HCT116 (cell line): Measurements from ENCODE around the gene INPP5J. TPM values are rescaled to one million over a fixed set of nuclear protein-coding genes. Genes with fewer than 3 reads are reported as not detected.

ENCODE experiments used
- ATAC-seq: fragments of 200-7000 bp; cut with Tn5 transposase; 2 replicates; pipeline ENCODE4 v1.9.1; 2020; ENCODE audit warnings: mild to moderate bottlenecking, moderate library complexity
- BruUV-seq: library from RNA; stranded (reverse); fragments of 400-500 nt; replicated peaks from 2 replicates; lab custom pipeline; 2021; lab: Mats Ljungman, UMichigan
- CTCF ChIA-PET: fragments of 300-600 bp; sonication (Branson Sonifier 250); formaldehyde crosslinking; loops from one replicate; lab custom pipeline; 2021; ENCODE audit warnings: antibody characterized with exemption; lab: Charles Lee
- POLR2A ChIA-PET: fragments of 300-600, 350-600 bp; sonication (Branson Sonifier 250); formaldehyde crosslinking; loops from one replicate; lab custom pipeline; 2021; ENCODE audit warnings: antibody characterized with exemption; lab: Charles Lee
- RAD21 ChIA-PET, 2 experiments: fragments of 300-600 bp; sonication (Branson Sonifier 250); formaldehyde crosslinking; loops; one replicate each; lab custom pipeline; 2023; ENCODE audit warnings: low total read pairs in 2 of 2; ENCODE audit not compliant: uncharacterized antibody in 2 of 2, unreplicated experiment in 2 of 2, low non-redundant PET in 1 of 2; lab: Charles Lee
- DNase-seq: peaks from one replicate; pipeline ENCODE4 v3.0.0-alpha.2; 2010; ENCODE audit warnings: low read depth, low spot score
- H2AFZ ChIP-seq: fragments of 200-600 bp; shearing (Covaris generic), sonication (generic); 2 replicates; pipeline ENCODE4 v1.6.1; 2017; ENCODE audit warnings: low read depth, mixed run types, mixed read lengths, antibody characterized with exemption, low read length; ENCODE audit not compliant: poor library complexity, severe bottlenecking
- H3K27ac ChIP-seq: 2 replicates; pipeline ENCODE4 v1.5.1; 2012; ENCODE audit warnings: low read depth, low read length
- H3K27me3 ChIP-seq: fragments of 200-600 bp; sonication (generic); 2 replicates; pipeline ENCODE4 v1.6.1; 2016; ENCODE audit warnings: mixed run types, low read length, mixed read lengths; ENCODE audit not compliant: insufficient read depth
- H3K36me3 ChIP-seq, 2 experiments: fragments of 200-500 bp in 1 of 2; fragments of 200-600 bp in 1 of 2; sonication (Bioruptor generic) in 1 of 2; sonication (generic) in 1 of 2; 2 replicates each; pipeline versions ENCODE4 v1.5.1 to v1.6.1; 2014 to 2016; ENCODE audit warnings: low read length in 2 of 2, inconsistent platforms in 1 of 2, mixed read lengths in 1 of 2, mixed run types in 1 of 2; ENCODE audit not compliant: insufficient read depth in 2 of 2, control insufficient read depth in 1 of 2
- H3K4me1 ChIP-seq, 2 experiments: fragments of 200-600 bp in 1 of 2; sonication (generic) in 1 of 2; 2 replicates each; pipeline versions ENCODE4 v1.5.1 to v1.6.1; 2012 to 2017; ENCODE audit warnings: low read length in 2 of 2, inconsistent platforms in 1 of 2, mild to moderate bottlenecking in 1 of 2, mixed read lengths in 1 of 2, mixed run types in 1 of 2, moderate library complexity in 1 of 2; ENCODE audit not compliant: insufficient read depth in 2 of 2, control insufficient read depth in 1 of 2
- H3K4me2 ChIP-seq: fragments of 200-600 bp; sonication (generic); 2 replicates; pipeline ENCODE4 v1.6.1; 2017; ENCODE audit warnings: mixed run types, low read length, mixed read lengths
- H3K4me3 ChIP-seq, 2 experiments: fragments of 200-600 bp in 1 of 2; sonication (generic) in 1 of 2; replicated peaks in 1 of 2; 2 replicates each; pipeline ENCODE4 v1.5.1; 2011 to 2016; ENCODE audit warnings: low read length in 2 of 2, control low read depth in 1 of 2, low read depth in 1 of 2, mild to moderate bottlenecking in 1 of 2, mixed read lengths in 1 of 2, mixed run types in 1 of 2
- H3K79me2 ChIP-seq: fragments of 200-600 bp; sonication (generic); 2 replicates; pipeline ENCODE4 v1.6.1; 2017; ENCODE audit warnings: mild to moderate bottlenecking, mixed run types, low read length, moderate library complexity, mixed read lengths; ENCODE audit not compliant: insufficient read depth
- H3K9ac ChIP-seq: fragments of 200-600 bp; sonication (generic); 2 replicates; pipeline ENCODE4 v1.6.1; 2016; ENCODE audit warnings: low read length, mixed read lengths
- H3K9me2 ChIP-seq: fragments of 200-600 bp; sonication (generic), shearing (Covaris generic); 2 replicates; pipeline ENCODE4 v1.6.1; 2017; ENCODE audit warnings: mixed run types, mild to moderate bottlenecking, moderate library complexity; ENCODE audit not compliant: insufficient read depth
- H3K9me3 ChIP-seq, 2 experiments: fragments of 200-500 bp in 1 of 2; fragments of 200-600 bp in 1 of 2; sonication (Bioruptor generic) in 1 of 2; sonication (generic) in 1 of 2; 2 replicates each; pipeline ENCODE4 v1.6.1; 2014 to 2017; ENCODE audit warnings: low read length in 2 of 2, mixed read lengths in 2 of 2, inconsistent platforms in 1 of 2, low read depth in 1 of 2, mild to moderate bottlenecking in 1 of 2, mixed run types in 1 of 2, moderate library complexity in 1 of 2; ENCODE audit not compliant: control insufficient read depth in 1 of 2, insufficient read depth in 1 of 2
- H4K20me1 ChIP-seq: fragments of 200-600 bp; sonication (generic), shearing (Covaris generic); 2 replicates; pipeline ENCODE4 v1.6.1; 2017; ENCODE audit warnings: mixed run types, mild to moderate bottlenecking, moderate library complexity; ENCODE audit not compliant: insufficient read depth
- ATF3 ChIP-seq: IDR thresholded peaks from 2 replicates; pipeline ENCODE4 v1.6.1; 2012
- CEBPB ChIP-seq: IDR thresholded peaks from 2 replicates; pipeline ENCODE4 v1.6.1; 2012; ENCODE audit warnings: low read depth
- FOSL1 ChIP-seq: IDR thresholded peaks from 2 replicates; pipeline ENCODE4 v1.6.1; 2012; ENCODE audit warnings: low read depth
- JUND ChIP-seq: IDR thresholded peaks from 2 replicates; pipeline ENCODE4 v1.6.1; 2012
- POLR2A ChIP-seq: IDR thresholded peaks from 2 replicates; pipeline ENCODE4 v1.7.0; 2011; ENCODE audit warnings: borderline replicate concordance; ENCODE audit not compliant: insufficient read depth, insufficient read length; ENCODE audit errors: extremely low read depth
- RAD21 ChIP-seq: IDR thresholded peaks from 2 replicates; pipeline ENCODE4 v1.6.1; 2012; ENCODE audit warnings: low read depth, mild to moderate bottlenecking
- SP1 ChIP-seq: IDR thresholded peaks from 2 replicates; pipeline ENCODE4 v1.6.1; 2012; ENCODE audit warnings: low read depth
- SRF ChIP-seq: IDR thresholded peaks from 2 replicates; pipeline ENCODE4 v1.6.1; 2012; ENCODE audit warnings: low read depth
- YY1 ChIP-seq: IDR thresholded peaks from 2 replicates; pipeline ENCODE4 v1.6.1; 2011; ENCODE audit warnings: low read length, low read depth, moderate library complexity, mild to moderate bottlenecking; ENCODE audit not compliant: insufficient replicate concordance; ENCODE audit errors: extremely low read depth
- ZFX ChIP-seq: fragments of 450-650 bp; IDR thresholded peaks from 2 replicates; pipeline ENCODE4 v1.6.1; 2017
- ZNF274 ChIP-seq: fragments of 200-500 bp; sonication (Bioruptor generic); IDR thresholded peaks from 2 replicates; pipeline ENCODE4 v1.6.1; 2014; ENCODE audit warnings: mild to moderate bottlenecking, low read depth, low read length, inconsistent platforms
- intact Hi-C: fragments of 100-400 bp; cut with micrococcal nuclease; formaldehyde crosslinking; loops from 2 replicates; pipeline ENCODE4 v1.10.0; 2022
- total RNA-seq: library from RNA; stranded (reverse); gene quantifications from one replicate; pipeline ENCODE4 v1.2.1, GENCODE V29; 2021; ENCODE audit not compliant: unreplicated experiment

Gene INPP5J
- total RNA-seq, 1 experiment from 2014 or later = 8.9 TPM

- peak overlapping the region; percentile 2; the same call in 1 of the 2 replicates for H3K27ac ChIP-seq
- ChIA-PET RAD21 (no interaction called here), POLR2A (no interaction called here)
- no peaks in the 10 kb centered on the region for H3K9me2 ChIP-seq
- no peak for DNase-seq
- BruUV-seq = no TSS peak
- peaks cover 14 to 42% of the 10 kb centered on the region in 2 experiments; a peak in 3 of 4 replicates for H3K4me1 ChIP-seq
- peaks cover 46% of the 10 kb centered on the region for H3K79me2 ChIP-seq
- ATAC-seq = peak; percentile 63; the same call in 1 of the 2 replicates
- H2AFZ ChIP-seq = no peak overlapping the region
- H3K4me2 ChIP-seq = peak overlapping the region; percentile 56
- TF ChIP-seq RAD21 (no peak), FOSL1 (peak; percentile 28; the same call in 1 of the 2 replicates), ZNF274 (no peak), CEBPB (no peak), SRF (no peak), ATF3 (no peak), JUND (peak; percentile 32; the same call in 1 of the 2 replicates)
- TF ChIP-seq, all 23 proteins: peak for 2
- CTCF ChIA-PET = no interaction called here
- intact Hi-C loops = no loop called here
- no peaks in the 10 kb centered on the region for H3K36me3 ChIP-seq
- no peaks in the 10 kb centered on the region for H3K9me3 ChIP-seq
- peak overlapping the region in 1 of 2 experiments; percentile 7; a peak in 1 of 4 replicates for H3K4me3 ChIP-seq
- peak overlapping the region; percentile 21; the same call in 1 of the 2 replicates for H3K9ac ChIP-seq
- no peaks in the 10 kb centered on the region for H3K27me3 ChIP-seq
- H4K20me1 ChIP-seq = no peaks in the 10 kb centered on the region
Observed at GRCh38 chr22:31173386-31174145, 50.8 kb downstream of the INPP5J start.

- Histone ChIP-seq H3K4me2 (peak overlapping the region; percentile 48), H3K27me3 (no peaks in the 10 kb centered on the region), H3K9me2 (no peaks in the 10 kb centered on the region), H3K4me3 (no peak overlapping the region), H2AFZ (no peak overlapping the region), H3K4me1 (peaks cover 25 to 55% of the 10 kb centered on the region in 2 experiments), H4K20me1 (no peaks in the 10 kb centered on the region), H3K36me3 (no peaks in the 10 kb centered on the region), H3K79me2 (peaks cover 31% of the 10 kb centered on the region), H3K27ac (peak overlapping the region; percentile 51; the same call in 1 of the 2 replicates), H3K9ac (0 out of 2 replicates have a peak overlapping the region, but pooled peaks have one; percentile 7), H3K9me3 (no peaks in the 10 kb centered on the region)
- DNase-seq (no peak), ATAC-seq (no peak)
- ChIA-PET RAD21 (no interaction called here), POLR2A (no interaction called here), CTCF (interaction anchor here (1.4 kb wide), 1 partner anchor 15 kb away, joined by 3 read pairs; no protein-coding TSS in a partner anchor)
- intact Hi-C loops = no loop called here
- no TSS peak for BruUV-seq
- TF ChIP-seq YY1 = no peak
- no peak for TF ChIP-seq SP1
- no peak for TF ChIP-seq ZFX
- no peak for TF ChIP-seq POLR2A
Observed at GRCh38 chr22:31176923-31177322, 54.2 kb downstream of the INPP5J start.
